HFF-Myc (cell line): ENCODE results near the gene PLEKHG1.

Experiments
- DNase-seq: peaks from one replicate; pipeline ENCODE4 v3.0.0-alpha.2; 2011; ENCODE audit warnings: low read depth; ENCODE audit errors: extremely low read depth
- H3K4me3 ChIP-seq: replicated peaks from 2 replicates; pipeline ENCODE4 v1.5.1; 2011; ENCODE audit warnings: low read depth, mild to moderate bottlenecking, control low read depth, low read length
- CTCF ChIP-seq: IDR thresholded peaks from 2 replicates; pipeline ENCODE4 v1.5.1; 2012; ENCODE audit warnings: mild to moderate bottlenecking, low read depth, low read length, control low read depth; ENCODE audit errors: missing control alignments

The PLEKHG1 gene

GRCh38 chr6:150596439-150596838 lies 3.2 kb upstream of the PLEKHG1 start:
- no peak for TF ChIP-seq CTCF
- no peak for DNase-seq

GRCh38 chr6:150598401-150598800 lies 1.3 kb upstream of the PLEKHG1 start:
- H3K4me3 ChIP-seq, result no peak overlapping the region
- DNase-seq, result no peak
- TF ChIP-seq CTCF, result no peak

More at GRCh38 chr6:150596439-150596838, 3.2 kb upstream of the PLEKHG1 start:
- no peak overlapping the region for H3K4me3 ChIP-seq

- DNase-seq, result no peak
- TF ChIP-seq CTCF, result no peak
These were observed 857 bp upstream of the PLEKHG1 start for GRCh38 chr6:150598858-150599198.

GRCh38 chr6:150600010-150600300 lies 270 bp downstream of the PLEKHG1 start:
- no peak for TF ChIP-seq CTCF
- H3K4me3 ChIP-seq, result peak overlapping the region; percentile 72
- no peak for DNase-seq

More at GRCh38 chr6:150598858-150599198, 857 bp upstream of the PLEKHG1 start:
- H3K4me3 ChIP-seq, result no peak overlapping the region

- DNase-seq, result peak; percentile 52
- peak overlapping the region; percentile 72 for H3K4me3 ChIP-seq
- peak; percentile 53 for TF ChIP-seq CTCF
These were observed 774 bp downstream of the PLEKHG1 start for GRCh38 chr6:150600301-150601017.

GRCh38 chr6:150601439-150601838 lies 1.8 kb downstream of the PLEKHG1 start:
- H3K4me3 ChIP-seq, result peak overlapping the region; percentile 72
- TF ChIP-seq CTCF, result no peak
- DNase-seq, result no peak

- no peak overlapping the region for H3K4me3 ChIP-seq
- no peak for TF ChIP-seq CTCF
- no peak for DNase-seq
These were observed 3.5 kb downstream of the PLEKHG1 start for GRCh38 chr6:150603176-150603575.
